Measurements from ENCODE around the gene CLBA1.

CLBA1 gene

GRCh38 chr14:105006831-105007592 lies 21.4 kb downstream of the CLBA1 start:
- DNase-seq, result no peak

GRCh38 chr14:105007593-105008264 lies 22.1 kb downstream of the CLBA1 start:
- DNase-seq, result no peak

DNA sequence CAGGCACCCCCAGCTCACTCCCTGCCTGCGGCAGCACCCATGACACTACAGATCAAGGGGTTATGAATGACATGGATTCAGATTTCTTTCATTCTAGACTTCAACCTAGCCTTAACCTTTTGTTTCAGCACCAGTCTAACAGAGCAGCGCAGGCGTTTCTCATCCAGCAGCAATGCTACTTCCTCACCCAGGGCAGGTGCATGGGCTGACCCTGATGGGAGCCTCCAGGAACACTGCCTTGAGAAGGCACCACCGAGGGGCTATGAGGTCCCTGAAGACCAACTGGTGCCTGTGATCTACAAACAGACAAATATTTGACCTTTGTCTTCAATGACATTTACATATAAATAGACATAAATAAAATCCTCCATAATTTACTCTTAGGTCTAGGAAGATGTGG lies 24.5 kb downstream of the CLBA1 start:
- no peak for DNase-seq

DNA sequence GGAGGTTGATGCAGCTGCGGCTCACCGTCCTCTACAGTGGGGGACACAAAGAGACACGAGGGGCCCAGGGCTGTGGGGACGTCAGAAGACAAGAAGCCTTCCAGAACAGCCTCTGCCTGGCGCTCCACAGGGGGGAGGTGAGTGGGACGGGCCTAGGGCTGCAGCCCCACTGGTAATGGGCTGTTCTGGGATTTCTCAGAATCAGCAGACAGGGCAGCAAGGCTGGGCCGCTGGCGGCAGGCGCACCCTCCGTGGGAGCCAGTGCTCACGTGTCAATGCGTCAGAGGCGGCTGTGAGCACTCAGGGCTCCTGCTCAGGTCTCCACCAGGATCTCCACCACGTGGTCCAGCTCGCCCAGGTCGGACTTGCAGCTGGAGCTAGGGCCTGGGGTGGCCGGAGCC lies 25.3 kb downstream of the CLBA1 start:
- no peak for DNase-seq

DNA sequence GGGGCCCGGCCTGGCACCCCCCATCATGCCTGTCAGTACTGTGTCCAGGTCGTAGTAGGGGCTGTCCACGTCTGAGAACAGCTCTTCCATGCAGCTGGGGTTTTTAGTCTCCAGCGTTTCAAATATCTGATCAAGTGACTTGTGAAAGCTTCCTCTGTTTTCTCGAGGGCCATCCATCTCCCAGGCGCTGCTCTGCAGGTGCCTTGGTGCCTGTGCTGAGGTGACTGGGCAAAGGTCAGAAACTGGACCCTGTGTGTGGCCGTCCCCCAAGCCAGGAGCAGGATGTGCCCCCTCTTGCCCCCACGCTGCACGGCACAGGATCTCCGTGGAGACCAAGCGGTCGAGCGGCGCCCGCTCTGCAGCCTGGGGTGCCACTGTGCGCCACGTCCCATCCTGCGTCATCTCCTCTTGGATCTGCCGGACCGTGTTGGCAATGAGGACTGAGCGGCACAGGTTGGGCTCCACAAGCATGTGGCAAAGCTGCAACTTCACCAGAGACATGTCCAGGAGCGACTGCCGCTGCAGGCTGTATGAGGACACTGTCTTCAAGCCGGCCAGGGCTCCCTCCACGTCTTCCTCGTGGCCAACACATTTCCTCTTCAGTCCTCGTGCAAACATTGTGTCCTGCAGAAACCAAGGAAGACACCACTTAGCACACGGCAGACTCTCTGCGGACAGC lies 25.9 kb downstream of the CLBA1 start:
- DNase-seq, result no peak

GRCh38 chr14:105012171-105012985 lies 26.8 kb downstream of the CLBA1 start:
- peak; percentile 32 to 41 for DNase-seq

DNA sequence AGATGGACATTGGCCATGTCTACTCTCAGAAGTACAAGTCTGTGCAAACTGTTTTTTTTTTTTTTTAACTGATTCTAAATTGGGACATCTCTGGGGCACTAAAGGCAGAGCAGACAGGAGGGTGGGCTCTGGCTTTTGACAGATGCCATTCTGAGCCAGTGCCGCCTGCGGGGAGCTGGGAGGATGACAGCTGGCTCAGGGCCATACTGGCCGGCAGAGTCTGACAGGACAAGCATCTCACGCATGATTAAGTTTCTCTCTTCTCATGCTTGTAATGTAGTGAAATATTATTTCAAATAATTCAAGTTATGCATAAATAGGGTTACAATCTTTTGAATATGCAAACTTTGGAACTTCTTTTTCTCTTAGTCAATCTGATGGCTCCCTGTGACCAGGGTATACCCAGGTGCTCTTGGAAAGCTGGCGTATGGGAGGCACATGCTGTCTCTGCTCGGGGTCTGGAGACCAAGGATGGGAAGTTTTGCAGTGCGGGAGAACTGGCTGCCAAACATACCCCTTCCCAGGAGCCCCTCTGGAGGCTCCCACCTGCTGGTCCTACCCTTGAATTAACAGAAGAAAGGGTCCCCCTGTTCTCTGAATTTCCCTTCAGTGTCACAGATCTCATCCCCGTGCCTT lies 27.7 kb downstream of the CLBA1 start:
- DNase-seq, result no peak

- no peak for DNase-seq
Observed at GRCh38 chr14:105014032-105014431, 28.4 kb downstream of the CLBA1 start.

GRCh38 chr14:105014631-105015030 lies 29.0 kb downstream of the CLBA1 start:
- no peak for DNase-seq

DNA sequence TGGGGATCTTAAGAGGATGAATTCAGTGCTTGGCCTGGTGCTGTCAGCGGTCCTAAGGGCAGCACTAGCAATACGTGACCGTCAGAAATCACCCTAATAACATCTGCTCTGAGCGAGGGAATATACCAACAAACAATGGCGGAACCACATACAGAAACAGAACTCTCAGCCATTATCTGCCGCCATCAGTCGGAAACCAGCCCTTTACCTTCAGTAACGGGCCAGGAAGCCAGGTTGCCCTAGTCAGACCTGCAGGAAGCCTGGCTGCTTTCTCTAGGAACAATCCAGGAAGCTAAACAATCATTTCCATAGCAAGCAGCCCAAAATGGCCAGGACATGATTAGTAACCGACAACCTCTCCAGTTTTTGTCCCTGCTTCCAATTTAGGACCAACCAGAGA lies 29.7 kb downstream of the CLBA1 start:
- no peak for DNase-seq

- DNase-seq, result no peak
Observed at GRCh38 chr14:105015905-105016304, 30.3 kb downstream of the CLBA1 start.

DNA sequence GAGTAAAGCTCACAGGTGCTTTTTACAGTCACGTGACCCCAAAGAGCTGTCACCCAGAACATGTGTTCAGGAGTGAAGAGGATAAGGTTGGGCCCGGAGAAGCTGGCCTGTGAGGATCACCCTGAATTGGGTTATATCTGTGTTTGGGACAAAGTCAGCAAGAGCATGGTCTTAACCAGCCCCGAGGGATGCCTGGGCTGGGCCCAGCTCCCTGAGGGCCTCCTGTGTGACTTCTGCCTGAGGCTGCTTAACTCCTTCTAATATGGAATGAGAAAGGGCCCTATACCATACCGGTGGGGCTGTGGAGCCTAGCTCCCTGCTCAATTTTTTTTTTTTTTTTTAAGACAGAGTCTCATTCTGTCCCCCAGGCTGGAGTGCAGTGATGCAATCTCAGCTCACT lies 32.8 kb downstream of the CLBA1 start:
- no peak for DNase-seq

GRCh38 chr14:105019861-105020814 lies 34.5 kb downstream of the CLBA1 start:
- DNase-seq, result peak; percentile 32 to 51

DNA sequence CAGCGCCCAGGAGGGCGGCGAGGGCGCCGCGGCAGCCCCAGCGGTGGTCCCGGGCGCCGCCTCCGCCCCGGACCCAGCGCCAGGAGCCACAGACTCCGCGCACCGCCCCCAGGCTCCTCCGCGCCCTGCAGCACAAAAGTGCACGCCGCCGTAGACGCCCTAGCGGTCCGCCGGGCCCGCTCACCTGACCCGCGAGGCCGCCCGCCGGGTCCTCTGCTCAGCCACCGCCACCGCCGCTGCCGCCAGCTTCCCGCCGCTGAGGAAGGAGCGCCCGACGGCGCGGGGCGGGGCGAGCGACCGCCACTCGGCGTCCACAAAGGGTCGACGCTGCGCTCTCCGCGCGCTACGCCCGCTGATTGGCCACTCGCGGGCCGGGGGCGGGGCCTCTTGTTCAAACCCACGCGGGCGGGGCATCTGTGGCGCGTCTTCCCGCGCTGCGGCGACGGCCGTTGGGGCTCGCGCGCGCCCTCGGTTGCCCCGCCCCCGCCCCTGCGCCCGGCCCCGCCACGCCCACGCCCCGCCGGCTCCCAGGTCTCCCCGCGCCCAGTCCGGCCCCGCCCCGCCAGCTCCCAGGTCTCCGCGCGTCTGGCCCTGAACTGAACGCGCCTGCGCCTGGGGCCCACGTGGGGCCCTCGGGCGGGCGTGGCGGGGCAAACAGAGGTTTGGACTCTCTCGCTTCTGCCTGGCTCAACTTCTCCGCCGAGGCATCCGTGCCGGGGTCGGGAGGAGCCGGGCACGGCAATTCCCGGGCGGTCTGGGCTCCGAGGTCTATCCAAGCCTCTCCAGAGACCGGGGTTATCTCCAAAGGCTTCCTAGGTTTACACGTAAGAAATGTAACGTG lies 35.4 kb downstream of the CLBA1 start, which contains the start of gene CDCA4:
TSS of gene CDCA4 (minus strand) at position 269 of the 841 bp plus-strand sequence. CDS start 9,154 bp downstream, outside the sequence.
- DNase-seq, result peak; percentile 98 to 99

- peak in 1 of 2 donors; percentile 16 for DNase-seq
Observed at GRCh38 chr14:105021656-105022275, 36.2 kb downstream of the CLBA1 start.

DNA sequence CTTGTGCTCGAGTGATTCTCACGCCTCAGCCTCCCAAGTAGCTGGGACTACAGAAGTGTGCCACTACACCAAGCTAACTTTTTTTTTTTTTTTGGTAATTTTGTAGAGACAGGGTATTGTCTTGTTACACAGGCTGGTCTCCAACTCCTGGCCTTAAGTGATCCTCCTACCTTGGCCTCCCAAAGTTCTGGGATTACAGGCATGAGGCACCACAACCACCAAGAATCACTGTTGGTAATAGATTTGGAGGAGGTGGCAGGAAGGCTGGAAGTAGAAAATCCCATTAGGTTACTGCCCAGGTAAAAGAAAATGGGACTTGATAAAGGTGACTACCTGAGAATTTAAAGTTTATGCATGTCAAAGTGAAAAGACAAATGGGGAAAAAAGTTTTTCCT lies 36.7 kb downstream of the CLBA1 start:
- DNase-seq, result no peak

- DNase-seq, result no peak
Observed at GRCh38 chr14:105023144-105023543, 37.6 kb downstream of the CLBA1 start.

DNA sequence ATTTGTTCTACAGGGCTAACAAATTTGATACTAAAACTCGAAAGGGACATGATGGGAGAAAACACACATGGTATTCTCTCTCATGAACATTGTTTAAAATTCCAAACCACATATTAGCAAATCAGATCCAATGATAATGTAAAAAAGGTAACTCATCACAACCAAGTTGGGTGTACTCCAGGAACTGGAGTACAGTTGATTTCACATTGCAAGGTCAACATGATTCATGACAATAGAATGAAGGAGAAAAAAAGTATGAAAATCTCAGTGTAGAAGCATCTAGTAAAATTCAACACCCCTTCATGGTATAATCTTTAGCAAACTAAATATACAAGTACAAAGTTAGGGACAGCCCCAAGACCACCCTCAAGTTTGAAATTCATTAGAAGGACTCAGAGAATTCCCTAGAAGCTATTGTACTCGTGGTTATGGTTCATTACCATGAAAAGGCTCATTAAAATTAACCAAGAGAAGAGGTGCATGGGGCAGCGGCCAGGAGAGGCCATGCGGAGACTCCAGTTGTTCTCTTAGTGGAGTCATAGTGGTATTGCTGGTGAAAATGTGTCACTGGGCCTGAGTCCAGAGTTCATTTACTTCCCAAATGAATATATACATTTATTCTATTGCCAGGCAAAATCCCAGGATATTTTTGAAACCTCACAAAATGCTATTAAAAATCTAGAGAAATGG lies 38.3 kb downstream of the CLBA1 start:
- no peak for DNase-seq

DNA sequence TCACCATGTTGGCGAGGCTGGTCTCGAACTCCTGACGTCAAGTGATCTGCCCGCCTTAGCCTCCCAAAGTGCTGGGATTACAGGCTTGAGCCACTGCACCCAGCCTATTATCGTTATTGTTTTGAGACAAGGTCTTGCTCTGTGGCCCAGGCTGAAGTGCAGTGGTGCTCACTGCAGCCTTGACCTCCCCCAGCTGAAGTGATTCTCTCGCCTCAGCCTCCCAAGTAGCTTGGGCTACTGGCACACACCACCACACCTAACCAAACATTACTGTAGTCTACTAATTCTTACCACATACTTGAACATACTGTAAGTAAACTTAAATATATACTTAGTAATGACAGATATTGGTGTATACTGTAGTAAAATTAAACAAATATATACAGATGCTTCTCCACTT lies 39.8 kb downstream of the CLBA1 start:
- no peak for DNase-seq

Measured in inflammatory macrophage (primary cell).